Activated CD4-positive, alpha-beta T cell treated with anti-CD3 and anti-CD28 coated beads, Interleukin-2, amount 50 U/mL, for 1 hour (primary cell): ENCODE measurements around the gene PIN1.
"Not testable (repeated sequence)": the region's sequence is repeated elsewhere in the genome, so short reads cannot be mapped to it uniquely, and the experiment has no call there.

Source experiments
- DNase-seq: peaks from one replicate; pipeline ENCODE4 v3.0.0-alpha.2; 2020

PIN1 gene

DNA sequence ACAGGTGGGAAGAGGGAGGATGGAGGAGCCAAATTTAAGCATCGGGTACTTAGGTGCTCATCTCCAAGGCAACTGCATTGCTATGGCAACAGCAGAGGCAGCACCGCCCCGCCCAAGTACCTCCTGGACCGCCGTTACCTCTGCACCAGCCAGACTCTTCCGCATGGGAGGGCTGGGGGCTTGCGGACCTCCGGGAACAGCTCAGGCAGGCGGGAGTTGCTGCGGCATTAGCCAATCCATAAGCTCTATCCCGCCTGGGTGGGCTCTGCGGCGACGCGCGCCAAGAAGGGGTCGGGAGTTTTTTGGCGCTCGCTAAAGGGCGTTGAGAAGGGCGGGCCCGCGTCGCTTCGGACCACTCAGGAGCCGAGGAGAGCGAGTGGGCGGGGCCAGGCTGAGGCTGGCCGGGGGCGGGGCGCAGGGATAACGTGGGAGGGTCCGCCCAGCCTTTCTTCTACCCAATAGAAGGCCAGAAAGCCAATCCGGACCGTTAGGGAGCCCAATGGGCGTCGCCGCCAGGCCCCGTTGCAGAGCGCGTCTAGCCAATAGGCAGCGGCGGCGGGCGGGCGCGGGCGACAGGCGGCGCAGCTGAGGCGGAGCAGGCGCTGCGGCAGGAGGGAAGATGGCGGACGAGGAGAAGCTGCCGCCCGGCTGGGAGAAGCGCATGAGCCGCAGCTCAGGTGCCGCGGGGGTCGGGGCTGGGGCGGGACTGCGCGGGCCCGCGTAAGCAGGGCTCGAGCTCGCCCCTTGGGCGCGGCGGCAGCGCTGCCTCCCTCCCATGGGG is at the start of gene PIN1:
TSS of gene PIN1 (plus strand) at position 593 of the 781 bp plus-strand sequence. CDS start at position 620, 27 bp downstream.
- DNase-seq = peak; percentile 99

DNA sequence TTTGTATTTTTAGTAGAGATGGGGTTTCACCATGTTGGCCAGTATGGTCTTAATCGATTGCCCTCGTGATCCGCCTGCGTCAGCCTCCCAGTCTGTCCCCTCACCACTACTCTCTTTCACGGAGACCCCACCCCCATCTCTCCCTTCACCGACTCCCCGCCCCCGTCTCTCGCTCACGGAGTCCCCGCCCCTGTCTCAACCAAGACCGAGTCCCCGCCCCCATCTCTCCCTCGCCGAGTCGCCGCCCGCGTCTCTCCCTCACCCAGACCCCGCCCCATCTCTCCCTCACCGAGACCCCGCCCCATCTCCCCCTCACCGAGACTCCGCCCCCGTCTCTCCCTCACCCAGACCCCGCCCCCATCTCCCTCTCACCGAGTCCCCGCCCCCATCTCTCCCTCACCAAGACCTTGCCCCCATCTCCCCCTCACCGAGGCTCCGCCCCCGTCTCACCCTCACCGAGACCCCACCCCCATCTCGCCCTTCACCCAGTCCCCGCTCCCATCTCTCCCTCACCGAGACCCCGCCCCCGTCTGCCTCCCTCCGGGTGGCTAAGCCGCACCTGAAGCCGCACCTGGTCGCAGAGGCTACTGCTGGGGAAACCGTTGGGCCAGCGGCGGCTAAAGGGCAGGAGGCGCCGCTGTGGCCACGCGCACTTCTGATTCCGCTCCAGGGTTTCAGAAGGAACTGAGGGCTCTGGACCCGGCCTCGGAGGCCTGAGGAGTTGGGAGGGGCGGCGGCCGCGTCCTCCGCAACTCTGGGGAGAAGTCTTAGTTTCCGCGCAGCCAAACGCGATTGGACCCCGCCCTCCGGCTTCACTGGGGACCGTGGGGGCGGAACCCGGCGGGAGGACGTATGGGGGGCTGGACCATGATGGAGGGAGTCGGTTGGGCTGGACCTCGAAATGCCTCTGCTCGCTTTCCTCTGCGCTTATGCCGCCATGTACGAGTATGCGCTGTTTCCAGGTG is 49.5 kb upstream of the PIN1 start:
- peak; percentile 97 for DNase-seq

DNA sequence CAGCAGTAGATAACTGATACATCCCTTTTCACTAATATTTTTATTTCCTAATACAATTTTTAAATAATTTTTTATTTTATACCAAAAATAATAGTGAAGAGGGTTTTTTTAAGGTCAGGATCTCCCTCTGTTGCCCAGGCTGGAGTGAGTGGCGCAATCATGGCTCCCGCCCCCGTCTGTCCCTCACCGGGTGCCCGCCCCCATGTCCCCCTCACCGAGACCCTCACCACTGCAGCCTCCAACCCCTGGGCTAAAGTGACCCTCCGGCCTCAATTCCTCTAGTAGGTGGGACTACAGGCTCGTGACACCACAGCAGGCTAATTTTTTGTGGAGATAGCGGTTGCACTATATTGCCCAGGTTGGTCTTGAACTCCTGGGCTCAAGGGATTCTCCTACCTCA is 48.8 kb upstream of the PIN1 start:
- DNase-seq = no peak

- DNase-seq = no peak
These were observed 48.3 kb upstream of the PIN1 start for GRCh38 chr19:9786819-9787218.

DNA sequence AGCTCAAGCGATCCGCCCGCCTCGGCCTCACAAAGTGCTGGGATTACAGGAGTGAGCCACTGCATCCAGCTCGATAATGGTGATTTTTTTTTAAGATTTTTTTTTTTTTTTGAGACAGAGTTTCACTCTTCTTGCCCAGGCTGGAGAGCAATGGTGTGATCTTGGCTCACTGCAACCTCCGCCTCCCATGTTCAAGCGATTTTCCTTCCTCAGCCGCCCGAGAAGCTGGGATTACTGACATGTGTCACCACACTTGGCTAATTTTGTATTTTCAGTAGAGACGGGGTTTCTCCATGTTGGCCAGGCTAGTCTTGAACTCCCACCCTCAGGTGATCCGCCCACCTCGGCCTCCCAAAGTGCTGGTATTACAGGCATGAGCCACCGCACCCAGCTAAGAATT is 46.5 kb upstream of the PIN1 start:
- DNase-seq = not testable (repeated sequence)

DNA sequence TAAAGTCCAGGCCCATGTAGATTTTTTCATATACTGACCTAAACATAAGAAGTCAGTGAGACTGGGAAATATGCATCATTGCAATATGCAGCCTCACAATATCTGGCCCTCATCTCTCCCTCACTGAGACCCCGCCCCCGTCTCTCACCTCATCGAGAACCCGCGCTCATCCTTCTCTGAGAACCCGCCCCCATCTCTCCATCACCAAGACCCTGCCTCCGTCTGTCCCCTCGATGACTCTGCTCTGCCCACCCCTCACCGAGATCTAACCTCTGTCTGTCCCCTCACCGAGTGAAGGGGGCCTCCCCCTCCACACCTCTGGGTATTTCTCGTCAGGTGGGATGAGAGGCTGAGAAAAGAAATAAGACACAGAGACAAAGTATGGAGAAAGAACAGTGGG is 46.1 kb upstream of the PIN1 start:
- no peak for DNase-seq

DNA sequence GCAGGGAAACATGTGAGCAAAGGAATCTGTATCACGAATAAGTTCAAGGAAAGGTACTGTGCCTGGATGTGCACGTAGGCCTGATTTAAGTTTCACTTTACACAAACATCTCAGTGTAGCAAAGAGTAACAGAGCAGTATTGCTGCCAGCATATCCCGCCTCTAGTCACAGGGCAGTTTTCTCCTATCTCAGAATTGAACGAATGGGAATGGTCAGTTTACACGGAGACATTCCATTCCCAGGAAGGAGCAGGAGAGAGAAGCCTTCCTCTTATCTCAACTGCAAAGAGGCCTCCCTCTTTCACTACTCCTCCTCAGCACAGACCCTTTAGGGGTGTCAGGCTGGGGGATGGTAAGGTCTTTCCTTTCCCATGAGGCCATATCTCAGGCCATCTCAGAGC is 45.5 kb upstream of the PIN1 start:
- DNase-seq = not testable (repeated sequence)

DNA sequence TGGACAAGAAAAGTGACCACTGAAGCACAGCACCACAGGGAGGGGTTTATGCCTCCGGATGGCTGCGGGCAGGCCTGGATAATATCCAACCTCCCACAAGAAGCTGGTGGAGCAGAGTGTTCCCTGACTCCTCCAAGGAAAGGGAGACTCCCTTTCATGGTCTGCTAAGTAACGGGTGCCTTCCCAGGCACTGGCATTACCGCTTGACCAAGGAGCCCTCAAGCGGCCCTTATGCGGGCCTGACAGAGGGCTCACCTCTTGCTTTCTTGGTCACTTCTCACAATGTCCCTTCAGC is 44.1 kb upstream of the PIN1 start:
- DNase-seq = not testable (repeated sequence)

- peak; percentile 97 for DNase-seq
These were observed 43.4 kb upstream of the PIN1 start for GRCh38 chr19:9791552-9792205.

- peak; percentile 95 for DNase-seq
These were observed 42.7 kb upstream of the PIN1 start for GRCh38 chr19:9792206-9793070.

DNA sequence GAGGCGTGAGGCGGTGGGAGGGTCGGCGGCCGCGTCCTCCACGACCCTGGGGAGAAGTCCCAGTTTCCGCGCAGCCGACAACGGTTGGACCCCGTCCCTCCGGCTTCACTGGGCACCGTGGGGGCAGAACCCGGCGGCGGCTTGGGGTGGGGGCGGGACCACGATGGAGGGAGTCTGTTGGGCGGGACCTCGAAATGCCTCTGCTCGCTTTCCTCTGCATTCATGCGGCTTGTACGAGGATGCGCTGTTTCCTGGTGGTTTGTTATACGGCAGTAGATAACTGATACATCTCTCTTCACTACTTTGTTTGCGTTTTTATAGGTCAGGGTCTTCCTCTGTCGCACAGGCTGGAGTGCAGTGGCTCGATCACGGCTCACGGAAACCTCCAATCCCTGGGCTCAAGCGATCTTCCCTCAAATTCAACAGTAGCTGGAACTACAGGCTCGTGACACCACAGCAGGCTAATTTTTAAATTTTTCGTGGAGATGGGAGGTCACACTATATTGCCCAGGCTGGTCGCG is 42.0 kb upstream of the PIN1 start:
- peak; percentile 57 for DNase-seq

DNA sequence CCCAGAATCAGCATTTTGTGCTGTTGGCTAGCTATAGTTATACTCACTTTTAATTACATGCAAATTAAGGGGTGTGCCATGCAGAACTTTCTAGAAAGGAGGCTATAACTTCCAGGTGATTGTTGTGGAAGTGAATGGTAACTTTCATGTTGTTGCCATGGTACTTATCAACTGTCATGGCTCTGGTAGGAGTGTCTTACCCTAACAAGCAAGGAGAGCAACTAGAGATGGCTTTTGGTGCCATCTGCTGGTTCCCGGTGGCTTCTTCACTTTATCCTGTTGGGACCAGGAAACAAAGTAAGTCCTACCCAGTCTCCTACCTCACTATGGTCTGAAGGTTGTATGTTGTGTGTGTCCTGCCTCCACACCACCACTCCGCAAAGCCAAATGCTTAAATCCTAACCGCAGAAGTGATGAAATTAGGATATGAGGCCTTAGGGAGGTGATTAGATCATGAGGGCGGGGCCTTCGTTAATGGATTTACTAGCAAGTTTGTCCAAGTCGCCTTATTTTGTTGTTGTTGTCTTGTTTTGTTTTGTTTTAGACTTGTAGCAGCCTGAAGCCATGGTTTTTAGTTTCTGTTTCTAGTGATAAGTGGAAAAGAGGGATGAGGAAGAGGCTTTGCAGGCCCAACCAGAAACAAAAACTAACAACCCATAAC is 38.9 kb upstream of the PIN1 start:
- DNase-seq = peak; percentile 81

DNA sequence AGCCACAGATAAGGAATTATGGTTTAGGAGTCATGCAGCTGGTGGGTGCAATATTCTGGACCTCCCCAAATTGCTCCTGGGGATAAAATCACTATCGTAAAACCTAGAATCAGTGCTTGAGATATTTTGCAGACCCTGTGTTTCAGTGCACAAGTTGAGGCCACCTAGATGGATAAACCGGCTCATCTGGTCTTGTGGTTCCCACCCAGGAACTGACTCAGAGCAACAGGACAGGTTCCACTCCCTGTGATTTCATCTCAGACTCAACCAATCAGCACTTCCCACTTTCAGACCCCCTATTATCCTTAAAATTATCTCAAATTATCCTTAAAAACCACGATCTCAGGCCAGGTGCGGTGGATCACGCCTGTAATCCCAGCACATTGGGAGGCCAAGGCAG is 37.2 kb upstream of the PIN1 start:
- no peak for DNase-seq

- no peak for DNase-seq
These were observed 36.0 kb upstream of the PIN1 start for GRCh38 chr19:9799162-9799561.

DNA sequence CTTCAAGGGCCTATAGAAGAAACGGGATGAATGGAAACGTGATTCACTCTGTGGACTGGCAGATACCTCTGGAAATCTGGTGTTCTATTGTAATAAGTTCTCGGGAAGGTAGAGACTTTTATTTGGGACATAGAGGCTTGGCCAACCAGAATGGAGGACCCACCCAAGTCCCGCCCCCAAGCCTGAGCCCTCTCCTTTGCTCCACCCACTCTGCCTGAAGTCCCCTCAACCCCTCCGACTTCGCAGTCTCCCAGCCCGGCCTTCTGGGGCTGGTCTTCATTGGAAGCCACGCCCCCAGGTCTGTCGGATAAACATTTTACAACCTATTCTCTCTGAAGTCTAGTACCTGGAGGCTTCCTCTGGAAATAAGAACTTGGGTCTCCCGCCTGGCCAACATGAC is 33.1 kb upstream of the PIN1 start:
- no peak for DNase-seq

- DNase-seq = no peak
These were observed 28.3 kb upstream of the PIN1 start for GRCh38 chr19:9806803-9807202.

DNA sequence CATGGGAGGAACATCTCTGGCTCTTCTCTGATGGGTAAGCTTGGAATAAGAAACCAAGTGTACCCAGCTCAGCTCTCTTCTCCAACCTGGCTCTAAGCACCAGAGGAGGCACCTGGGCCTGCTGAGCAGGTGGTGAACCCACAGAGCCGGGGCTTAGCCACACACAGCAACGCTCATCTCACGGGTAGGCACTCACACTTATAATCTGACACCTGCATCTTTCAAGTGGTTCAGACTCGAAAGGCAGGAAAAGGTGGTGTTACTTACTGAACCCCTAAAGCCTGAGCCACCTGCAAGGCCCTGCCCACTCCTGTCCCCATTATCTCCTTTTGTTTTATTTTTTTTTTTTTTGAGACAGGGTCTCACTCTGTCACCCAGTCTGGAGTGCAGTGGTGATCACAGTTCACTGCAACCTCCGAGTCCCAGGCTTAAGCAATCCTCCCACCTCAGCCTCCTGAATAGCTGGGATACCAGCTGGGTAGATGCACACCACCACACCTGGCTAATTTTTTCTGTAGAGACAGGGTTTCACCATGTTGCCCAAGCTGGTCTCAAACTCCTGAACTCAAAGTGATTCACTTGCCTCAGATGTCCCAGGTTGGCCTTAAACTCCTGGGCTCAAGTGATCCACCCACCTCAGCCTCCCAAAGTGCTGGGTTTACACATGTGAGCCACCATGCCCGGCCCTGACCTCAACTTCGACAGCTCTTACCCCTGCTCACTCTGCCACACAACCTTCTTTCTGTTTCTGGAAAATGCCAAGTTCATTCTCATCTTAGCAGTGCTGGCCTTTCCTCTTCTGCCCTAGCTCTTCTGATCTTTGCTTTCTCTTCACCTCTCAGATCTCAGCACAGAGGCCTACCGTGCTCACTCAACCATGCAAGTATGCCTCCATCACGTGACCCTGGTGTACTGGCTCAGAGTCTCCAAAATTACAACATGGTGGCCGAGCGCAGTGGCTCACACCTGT is 26.0 kb upstream of the PIN1 start:
- DNase-seq = peak; percentile 24

DNA sequence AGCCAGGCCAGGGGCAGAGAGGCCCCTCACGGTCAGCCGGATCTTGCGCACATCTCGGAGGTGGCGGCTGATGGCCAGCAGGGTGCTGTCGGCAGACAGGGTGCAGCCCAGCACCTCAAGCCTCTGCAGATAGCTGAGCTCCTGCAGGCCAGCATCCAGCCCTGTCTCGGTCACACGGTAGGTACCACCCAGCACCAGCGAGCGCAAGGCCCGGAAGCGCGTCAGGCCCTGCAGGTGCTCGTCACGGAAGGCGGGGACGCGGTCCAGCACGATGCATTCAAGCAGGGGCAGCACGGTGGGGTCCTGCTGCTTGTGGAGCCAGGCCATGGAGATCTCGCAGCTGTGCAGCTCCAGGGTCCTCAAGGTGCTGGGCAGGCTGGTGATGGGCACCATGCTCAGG is 24.0 kb upstream of the PIN1 start:
- no peak for DNase-seq

DNA sequence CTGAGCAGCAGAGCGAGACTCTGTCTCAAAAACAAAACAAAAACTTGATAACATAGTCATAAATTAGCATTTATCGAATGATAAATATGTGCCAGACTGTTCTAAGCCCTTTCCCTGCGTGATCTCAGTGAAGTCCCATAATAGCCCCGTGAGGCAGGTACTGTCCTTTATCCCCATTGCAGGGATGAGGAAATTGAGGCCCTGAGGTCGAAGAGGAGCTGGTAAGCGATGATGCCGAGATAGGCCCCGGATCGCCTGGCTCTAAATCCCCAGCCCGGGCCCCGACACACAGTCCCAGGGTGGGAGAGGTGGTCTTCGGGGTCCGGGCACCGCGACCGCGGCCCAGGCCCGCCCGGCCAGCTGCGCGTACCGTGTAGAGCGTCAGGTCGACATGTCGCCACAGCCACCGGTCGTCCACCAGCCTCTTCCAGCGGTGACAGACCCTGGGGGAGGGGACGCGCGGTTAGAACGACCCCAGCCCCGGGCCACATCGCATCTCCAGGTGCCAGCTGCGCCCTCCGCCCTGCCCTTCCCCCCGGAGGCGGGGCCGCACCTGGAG is 16.9 kb upstream of the PIN1 start:
- DNase-seq = no peak
